ENCODE measurements around the gene BCL2A1. TPM values are rescaled to one million over a fixed set of nuclear protein-coding genes. Genes with fewer than 3 reads are reported as not detected.
A peak's percentile ranks its signal among the peaks of the same experiment; 100 is the strongest.

Gene BCL2A1
- total and polyA plus RNA-seq, 4 donors = 0.50 to 2.9 (median 1.2) TPM

DNA sequence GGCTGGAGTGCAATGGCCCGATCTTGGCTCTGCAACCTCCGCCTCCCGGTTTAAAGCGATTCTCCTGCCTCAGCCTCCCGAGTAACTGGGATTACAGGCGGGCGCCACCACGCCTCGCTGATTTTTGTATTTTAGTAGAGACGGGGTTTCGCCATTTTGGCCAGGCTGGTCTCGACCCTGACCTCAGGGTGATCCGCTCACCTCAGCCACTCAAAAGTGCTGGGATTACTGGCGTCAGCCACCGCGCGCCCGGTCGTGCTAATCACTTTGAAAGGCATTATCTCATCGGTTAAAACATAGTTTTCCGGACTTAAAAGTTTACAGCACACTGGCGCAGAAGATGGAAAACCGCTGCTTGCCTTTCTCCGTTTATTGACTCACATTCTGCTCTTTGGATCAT is 46.6 kb downstream of the BCL2A1 start:
- Histone ChIP-seq H3K4me1 (ENCODE audit: control insufficient read depth in 4 of 4, insufficient read depth in 4 of 4, low read length in 3 of 4) (peaks cover 0 to 13% (median 2%) of the 10 kb centered on the region in 4 donors), H3K36me3 (ENCODE audit: control insufficient read depth in 4 of 4, insufficient read depth in 3 of 4, low read depth in 1 of 4, low read length in 3 of 4) (peaks cover 4 to 11% (median 7%) of the 10 kb centered on the region in 4 donors), H3K27ac (ENCODE audit: low read depth in 1 of 2, low read length in 2 of 2) (peak overlapping the region in 1 of 2 donors; percentile 95), H3K9me3 (ENCODE audit: control insufficient read depth in 4 of 4, low read length in 3 of 4) (peaks cover 0 to 17% (median 4%) of the 10 kb centered on the region in 4 donors), H3K4me3 (ENCODE audit: low read depth in 1 of 3, low read length in 3 of 3) (peak overlapping the region in 2 of 3 donors; percentile 60 to 74), H3K27me3 (ENCODE audit: control insufficient read depth in 4 of 4, insufficient read depth in 4 of 4, low read length in 3 of 4) (no peaks in the 10 kb centered on the region), H3K9ac (ENCODE audit: low read depth in 1 of 2, low read length in 2 of 2) (no peak overlapping the region)
- 91% methylated on average over 24 of the region's 24 CpGs for WGBS
- DNase-seq (ENCODE audit: low spot score) = no peak
- TF ChIP-seq EGR1 (IDR thresholded peaks at IDR 0.05; ENCODE audit: low read depth in 2 of 2) (no peak), CTCF (IDR thresholded peaks at IDR 0.05; ENCODE audit: low read depth, low read length, missing input control) (no peak), RAD21 (IDR thresholded peaks at IDR 0.05) (no peak), NR2F2 (IDR thresholded peaks at IDR 0.05) (no peak), HNF4G (IDR thresholded peaks at IDR 0.05) (no peak), JUND (IDR thresholded peaks at IDR 0.05) (no peak), FOXA2 (IDR thresholded peaks at IDR 0.05) (no peak), FOXA1 (IDR thresholded peaks at IDR 0.05) (no peak), SP1 (IDR thresholded peaks at IDR 0.05) (no peak), ATF3 (IDR thresholded peaks at IDR 0.05) (no peak), GABPA (IDR thresholded peaks at IDR 0.05 in 1 of 2, conservative IDR thresholded peaks at IDR 0.05 in 1 of 2) (no peak), TAF1 (conservative IDR thresholded peaks at IDR 0.05) (no peak), YY1 (IDR thresholded peaks at IDR 0.05) (no peak), RXRA (IDR thresholded peaks at IDR 0.05) (no peak), REST (IDR thresholded peaks at IDR 0.05) (no peak), HNF4A (conservative IDR thresholded peaks at IDR 0.05) (no peak)
- TF ChIP-seq, protein P1, sequence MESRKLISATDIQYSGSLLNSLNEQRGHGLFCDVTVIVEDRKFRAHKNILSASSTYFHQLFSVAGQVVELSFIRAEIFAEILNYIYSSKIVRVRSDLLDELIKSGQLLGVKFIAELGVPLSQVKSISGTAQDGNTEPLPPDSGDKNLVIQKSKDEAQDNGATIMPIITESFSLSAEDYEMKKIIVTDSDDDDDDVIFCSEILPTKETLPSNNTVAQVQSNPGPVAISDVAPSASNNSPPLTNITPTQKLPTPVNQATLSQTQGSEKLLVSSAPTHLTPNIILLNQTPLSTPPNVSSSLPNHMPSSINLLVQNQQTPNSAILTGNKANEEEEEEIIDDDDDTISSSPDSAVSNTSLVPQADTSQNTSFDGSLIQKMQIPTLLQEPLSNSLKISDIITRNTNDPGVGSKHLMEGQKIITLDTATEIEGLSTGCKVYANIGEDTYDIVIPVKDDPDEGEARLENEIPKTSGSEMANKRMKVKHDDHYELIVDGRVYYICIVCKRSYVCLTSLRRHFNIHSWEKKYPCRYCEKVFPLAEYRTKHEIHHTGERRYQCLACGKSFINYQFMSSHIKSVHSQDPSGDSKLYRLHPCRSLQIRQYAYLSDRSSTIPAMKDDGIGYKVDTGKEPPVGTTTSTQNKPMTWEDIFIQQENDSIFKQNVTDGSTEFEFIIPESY (IDR thresholded peaks at IDR 0.05) = no peak
- TF ChIP-seq, protein P2, sequence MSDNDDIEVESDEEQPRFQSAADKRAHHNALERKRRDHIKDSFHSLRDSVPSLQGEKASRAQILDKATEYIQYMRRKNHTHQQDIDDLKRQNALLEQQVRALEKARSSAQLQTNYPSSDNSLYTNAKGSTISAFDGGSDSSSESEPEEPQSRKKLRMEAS (IDR thresholded peaks at IDR 0.05) = no peak

Data from liver (tissue), 9 donors.